Endothelial cell of umbilical vein (primary cell): ENCODE data around the gene FRMD7. TPM values are rescaled to one million over a fixed set of nuclear protein-coding genes. Genes with fewer than 3 reads are reported as not detected.

ENCODE experiments used
- BruUV-seq: library from RNA; stranded (reverse); fragments of 400-500 nt; replicated peaks from 2 replicates; lab custom pipeline; 2021; lab: Mats Ljungman, UMichigan
- CTCF ChIA-PET: fragments of 300-600, 350-600 bp; sonication (Branson Sonifier 250); formaldehyde crosslinking; loops from one replicate; lab custom pipeline; 2021; ENCODE audit warnings: antibody characterized with exemption, inconsistent platforms; lab: Charles Lee
- POLR2A ChIA-PET: fragments of 300-600, 350-600 bp; sonication (Branson Sonifier 250); formaldehyde crosslinking; loops from one replicate; lab custom pipeline; 2021; ENCODE audit warnings: antibody characterized with exemption, inconsistent platforms; lab: Charles Lee
- DNase-seq: peaks from one replicate; pipeline ENCODE4 v3.0.0-alpha.2; 2011; ENCODE audit warnings: low read depth, low spot score
- FAIRE-seq: peaks from 2 replicates; lab custom pipeline; 2011; peaks lifted over from hg19 to GRCh38; lab: Jason Lieb, UNC
- H2AFZ ChIP-seq: 2 replicates; pipeline ENCODE4 v1.6.0; 2012; ENCODE audit warnings: low read depth, low read length, control low read depth, inconsistent platforms
- H3K27ac ChIP-seq: 2 replicates; pipeline ENCODE4 v1.5.1; 2011; ENCODE audit warnings: low read depth, mild to moderate bottlenecking, control low read depth, low read length, moderate library complexity; ENCODE audit not compliant: insufficient read depth
- H3K27me3 ChIP-seq, 2 experiments: 2 replicates each; pipeline versions ENCODE4 v1.6.0 to v1.6.1; 2011; ENCODE audit warnings: low read length in 2 of 2, mixed read lengths in 1 of 2; ENCODE audit not compliant: control insufficient read depth in 2 of 2, insufficient read depth in 2 of 2
- H3K36me3 ChIP-seq, 2 experiments: 2 replicates in 1 of 2; 3 replicates in 1 of 2; pipeline ENCODE4 v1.5.1; 2011; ENCODE audit warnings: low read length in 2 of 2, mild to moderate bottlenecking in 1 of 2, moderate library complexity in 1 of 2; ENCODE audit not compliant: control insufficient read depth in 2 of 2, insufficient read depth in 2 of 2; ENCODE audit errors: extremely low read depth in 1 of 2
- H3K4me1 ChIP-seq: 3 replicates; pipeline ENCODE4 v1.5.1; 2011; ENCODE audit warnings: mild to moderate bottlenecking, low read length; ENCODE audit not compliant: control insufficient read depth, insufficient read depth; ENCODE audit errors: extremely low read depth
- H3K4me2 ChIP-seq: 2 replicates; pipeline ENCODE4 v1.6.1; 2011; ENCODE audit warnings: low read length, control low read depth, mixed read lengths; ENCODE audit not compliant: insufficient read depth
- H3K4me3 ChIP-seq, 3 experiments: fragments of 200-600 bp in 1 of 3; sonication (generic), shearing (Covaris generic) in 1 of 3; replicated peaks in 1 of 3; 2 replicates each; pipeline ENCODE4 v1.5.1; 2011 to 2016; ENCODE audit warnings: control low read depth in 3 of 3, low read length in 3 of 3, mild to moderate bottlenecking in 2 of 3, inconsistent platforms in 1 of 3, low read depth in 1 of 3, moderate library complexity in 1 of 3; ENCODE audit not compliant: insufficient read depth in 1 of 3
- H3K79me2 ChIP-seq: 2 replicates; pipeline ENCODE4 v1.6.0; 2012; ENCODE audit warnings: low read length, inconsistent platforms; ENCODE audit not compliant: control insufficient read depth, insufficient read depth
- H3K9ac ChIP-seq: replicated peaks from 2 replicates; pipeline ENCODE3; 2011; ENCODE audit warnings: low read length, control low read depth; ENCODE audit not compliant: insufficient read depth; ENCODE audit errors: extremely low read depth
- H3K9me1 ChIP-seq: replicated peaks from 3 replicates; pipeline ENCODE4 v1.6.0; 2011; ENCODE audit warnings: mild to moderate bottlenecking, low read length; ENCODE audit not compliant: control insufficient read depth, insufficient read depth; ENCODE audit errors: extremely low read depth
- H3K9me3 ChIP-seq: replicated peaks from 2 replicates; pipeline ENCODE4 v1.5.1; 2012; ENCODE audit warnings: low read length, inconsistent platforms; ENCODE audit not compliant: control insufficient read depth, insufficient read depth
- H4K20me1 ChIP-seq: replicated peaks from 2 replicates; pipeline ENCODE3; 2011; ENCODE audit warnings: mild to moderate bottlenecking, low read length; ENCODE audit not compliant: control insufficient read depth, insufficient read depth; ENCODE audit errors: extremely low read depth
- CTCF ChIP-seq, 2 donors: IDR thresholded peaks; 1 replicate in 1 of 2; 2 replicates in 1 of 2; pipeline ENCODE4 v1.5.1; 2011; ENCODE audit warnings: low read length in 2 of 2, mild to moderate bottlenecking in 2 of 2, moderate library complexity in 2 of 2, control low read depth in 1 of 2, inconsistent platforms in 1 of 2, low read depth in 1 of 2; ENCODE audit not compliant: insufficient read depth in 1 of 2; ENCODE audit errors: extremely low read depth in 1 of 2
- EZH2 ChIP-seq: IDR thresholded peaks from 2 replicates; pipeline ENCODE4 v1.6.1; 2012; ENCODE audit warnings: borderline replicate concordance, low read depth, mild to moderate bottlenecking, moderate library complexity, low read length, inconsistent platforms; ENCODE audit not compliant: severe bottlenecking
- FOS ChIP-seq: IDR thresholded peaks from 2 replicates; pipeline ENCODE4 v1.6.1; 2011; ENCODE audit warnings: mild to moderate bottlenecking, low read length, moderate library complexity, borderline replicate concordance; ENCODE audit not compliant: insufficient read depth
- GATA2 ChIP-seq: IDR thresholded peaks from 2 replicates; pipeline ENCODE4 v1.7.0; 2011; ENCODE audit warnings: low read depth, mild to moderate bottlenecking, moderate library complexity, mixed read lengths, low read length; ENCODE audit not compliant: insufficient read length, insufficient read depth
- JUN ChIP-seq: IDR thresholded peaks from 2 replicates; pipeline ENCODE4 v1.6.1; 2011; ENCODE audit warnings: borderline replicate concordance, low read depth; ENCODE audit not compliant: insufficient read length, insufficient read depth
- MAX ChIP-seq: IDR thresholded peaks from 2 replicates; pipeline ENCODE4 v1.6.1; 2011; ENCODE audit not compliant: insufficient read depth, insufficient read length
- MYC ChIP-seq: IDR thresholded peaks from one replicate; pipeline ENCODE4 v1.6.1; 2011; ENCODE audit warnings: mild to moderate bottlenecking, low read depth, low read length
- POLR2A ChIP-seq: IDR thresholded peaks from 2 replicates; pipeline ENCODE4 v1.6.1; 2012; ENCODE audit warnings: low read depth, mild to moderate bottlenecking, control low read depth, low read length
- POLR2AphosphoS5 ChIP-seq: IDR thresholded peaks from 2 replicates; pipeline ENCODE4 v1.6.1; 2012; ENCODE audit warnings: low read depth, mild to moderate bottlenecking, control low read depth, low read length, moderate library complexity; ENCODE audit not compliant: insufficient read depth
- dilution Hi-C: fragments of 300-500 bp; cut with MboI; formaldehyde crosslinking; loops from one replicate; pipeline ENCODE4 v1.15.0; 2019; ENCODE audit warnings: low sequenced_read_pairs; ENCODE audit not compliant: extremely low pct_ligation_motif_present
- intact Hi-C: fragments of 100-400 bp; cut with micrococcal nuclease; formaldehyde crosslinking; loops from one replicate; pipeline ENCODE4 v1.10.0; 2022
- polyA plus RNA-seq, 4 experiments: library from polyadenylated mRNA; depleted of rRNA in 3 of 4; stranded (reverse) in 3 of 4; unstranded in 1 of 4; fragments of >200 nt; gene quantifications; 2 replicates each; pipeline versions ENCODE4 v1.2.1 to v1.2.3, GENCODE V29; 2011 to 2012; ENCODE audit warnings: missing spikeins in 1 of 4
- total RNA-seq: library from RNA; stranded (reverse); gene quantifications from 2 replicates; pipeline ENCODE4 v1.2.3, GENCODE V29; 2021

Gene FRMD7
- total and polyA plus RNA-seq, 2 donors (not counting 3 experiments of a cell fraction or from before 2014, with no cell fraction given) = not detected

- Histone ChIP-seq H3K4me3 (no peak overlapping the region), H4K20me1 (no peaks in the 10 kb centered on the region), H3K36me3 (no peaks in the 10 kb centered on the region), H3K4me1 (no peaks in the 10 kb centered on the region), H3K9me3 (no peaks in the 10 kb centered on the region), H3K9ac (no peak overlapping the region), H2AFZ (no peak overlapping the region), H3K79me2 (no peaks in the 10 kb centered on the region), H3K4me2 (no peak overlapping the region), H3K27ac (no peak overlapping the region), H3K27me3 (no peaks in the 10 kb centered on the region), H3K9me1 (no peaks in the 10 kb centered on the region)
- ChIA-PET CTCF (no interaction called here), POLR2A (no interaction called here)
- no peak for DNase-seq
- FAIRE-seq = no peak
- BruUV-seq = no TSS peak
- intact Hi-C loops = no loop called here
- no peak for TF ChIP-seq POLR2AphosphoS5
- no peak for TF ChIP-seq POLR2A
- no peak for TF ChIP-seq CTCF (IDR thresholded peaks at IDR 0.05; ENCODE audit: extremely low read depth in 1 of 2, insufficient read depth in 1 of 2, low read depth in 1 of 2, low read length in 2 of 2)
- TF ChIP-seq JUN = no peak
- no peak for TF ChIP-seq MYC
- no peak for TF ChIP-seq EZH2
- TF ChIP-seq GATA2 = no peak
- no peak for TF ChIP-seq FOS
- TF ChIP-seq MAX = no peak
- dilution Hi-C loops = no loop called here
These were observed 94.7 kb downstream of the FRMD7 start for GRCh38 chrX:132033166-132033565.
